Measurements from ENCODE around the gene MPST. TPM values are rescaled to one million over a fixed set of nuclear protein-coding genes. Genes with fewer than 3 reads are reported as not detected.

MPST gene
- polyA plus RNA-seq, 1 donor from 2014 or later: 56.0 TPM

GRCh38 chr22:36998620-36999351, 20.8 kb upstream of the MPST start:
- H3K27me3 ChIP-seq (ENCODE audit: insufficient read depth, low read depth, low read length): no peaks in the 10 kb centered on the region
- no peak overlapping the region for H2AFZ ChIP-seq (ENCODE audit: low read depth, low read length)
- no peaks in the 10 kb centered on the region for H3K36me3 ChIP-seq (ENCODE audit: insufficient read depth, low read length)
- no peaks in the 10 kb centered on the region for H4K20me1 ChIP-seq (ENCODE audit: insufficient read depth)
- no peak for TF ChIP-seq POLR2AphosphoS5 (IDR thresholded peaks at IDR 0.05)
- TF ChIP-seq CTCF (IDR thresholded peaks at IDR 0.05; ENCODE audit: poor library complexity, severe bottlenecking): no peak
- TF ChIP-seq EZH2 (IDR thresholded peaks at IDR 0.05; ENCODE audit: borderline replicate concordance, insufficient read depth, low read length, poor library complexity, severe bottlenecking): no peak
- no peak for TF ChIP-seq TAF1 (IDR thresholded peaks at IDR 0.05; ENCODE audit: low read depth)
- TF ChIP-seq RAD21 (conservative IDR thresholded peaks at IDR 0.05): no peak
- TF ChIP-seq MXI1 (conservative IDR thresholded peaks at IDR 0.05; ENCODE audit: poor library complexity, severe bottlenecking): no peak
- TF ChIP-seq EP300 (conservative IDR thresholded peaks at IDR 0.05; ENCODE audit: poor library complexity, severe bottlenecking): no peak
- no peak for TF ChIP-seq REST (IDR thresholded peaks at IDR 0.05; ENCODE audit: borderline replicate concordance)
- no peak for TF ChIP-seq SMC3 (conservative IDR thresholded peaks at IDR 0.05; ENCODE audit: poor library complexity)
- no peaks in the 10 kb centered on the region for H3K9me2 ChIP-seq (ENCODE audit: insufficient read depth, low read length)
- no peaks in the 10 kb centered on the region for H3F3A ChIP-seq (ENCODE audit: insufficient read depth, low read length, poor library complexity, severe bottlenecking)
- no peak overlapping the region for H3K9ac ChIP-seq (ENCODE audit: low read length)
- H3K9me3 ChIP-seq (ENCODE audit: low read length): no peaks in the 10 kb centered on the region
- H3K27ac ChIP-seq (ENCODE audit: low read length): no peak overlapping the region
- H3K4me2 ChIP-seq (ENCODE audit: low read length): no peak overlapping the region
- H3K4me3 ChIP-seq (ENCODE audit: low read length): no peak overlapping the region
- no peaks in the 10 kb centered on the region for H3K79me2 ChIP-seq (replicated peaks; ENCODE audit: insufficient read depth, low read length)

GRCh38 chr22:36999463-36999862, 20.1 kb upstream of the MPST start:
- H3F3A ChIP-seq (ENCODE audit: insufficient read depth, low read length, poor library complexity, severe bottlenecking): no peaks in the 10 kb centered on the region
- no peaks in the 10 kb centered on the region for H3K9me3 ChIP-seq (ENCODE audit: low read length)
- no peaks in the 10 kb centered on the region for H4K20me1 ChIP-seq (ENCODE audit: insufficient read depth)
- no peak overlapping the region for H3K9ac ChIP-seq (ENCODE audit: low read length)
- no peaks in the 10 kb centered on the region for H3K9me2 ChIP-seq (ENCODE audit: insufficient read depth, low read length)
- H3K4me3 ChIP-seq (ENCODE audit: low read length): no peak overlapping the region
- H3K36me3 ChIP-seq (ENCODE audit: insufficient read depth, low read length): no peaks in the 10 kb centered on the region
- H3K4me2 ChIP-seq (ENCODE audit: low read length): no peak overlapping the region
- no peaks in the 10 kb centered on the region for H3K27me3 ChIP-seq (ENCODE audit: insufficient read depth, low read depth, low read length)
- H3K79me2 ChIP-seq (replicated peaks; ENCODE audit: insufficient read depth, low read length): no peaks in the 10 kb centered on the region
- TF ChIP-seq EZH2 (IDR thresholded peaks at IDR 0.05; ENCODE audit: borderline replicate concordance, insufficient read depth, low read length, poor library complexity, severe bottlenecking): no peak
- TF ChIP-seq MXI1 (conservative IDR thresholded peaks at IDR 0.05; ENCODE audit: poor library complexity, severe bottlenecking): no peak
- TF ChIP-seq EP300 (conservative IDR thresholded peaks at IDR 0.05; ENCODE audit: poor library complexity, severe bottlenecking): no peak
- TF ChIP-seq CTCF (IDR thresholded peaks at IDR 0.05; ENCODE audit: poor library complexity, severe bottlenecking): no peak
- TF ChIP-seq POLR2AphosphoS5 (IDR thresholded peaks at IDR 0.05): no peak
- no peak for TF ChIP-seq SMC3 (conservative IDR thresholded peaks at IDR 0.05; ENCODE audit: poor library complexity)
- no peak for TF ChIP-seq RAD21 (conservative IDR thresholded peaks at IDR 0.05)
- no peak for TF ChIP-seq TAF1 (IDR thresholded peaks at IDR 0.05; ENCODE audit: low read depth)
- no peak for TF ChIP-seq REST (IDR thresholded peaks at IDR 0.05; ENCODE audit: borderline replicate concordance)
- no peak overlapping the region for H3K27ac ChIP-seq (ENCODE audit: low read length)
- H2AFZ ChIP-seq (ENCODE audit: low read depth, low read length): no peak overlapping the region
